ENCODE results near the gene HELLS. TPM values are rescaled to one million over a fixed set of nuclear protein-coding genes. Genes with fewer than 3 reads are reported as not detected.

The HELLS gene
- polyA plus RNA-seq, 1 of the 3 experiments (the other 2 are of a cell fraction), result 17.3 TPM

GRCh38 chr10:94640562-94640961 lies 95.0 kb downstream of the HELLS start:
- POLR2A ChIA-PET, result no interaction called here
- Histone ChIP-seq H3F3A (replicated peaks; ENCODE audit: insufficient read depth) (no peaks in the 10 kb centered on the region), H3K27ac (ENCODE audit: low read depth in 2 of 2, low read length in 1 of 2) (peak overlapping the region in 1 of 2 experiments; percentile 72; a peak in 2 of 4 replicates), H3K4me3 (ENCODE audit: low read depth in 2 of 2, low read length in 1 of 2) (no peak overlapping the region), H3K79me2 (ENCODE audit: insufficient read depth) (no peaks in the 10 kb centered on the region), H3K9me3 (peaks cover 6% of the 10 kb centered on the region), H3K4me1 (ENCODE audit: control insufficient read depth in 1 of 2, insufficient read depth in 2 of 2, low read depth in 1 of 2, low read length in 1 of 2) (peaks cover 0 to 17% of the 10 kb centered on the region in 2 experiments; a peak in 2 of 4 replicates), H3K9me2 (no peaks in the 10 kb centered on the region), H3K27me3 (ENCODE audit: insufficient read depth) (no peaks in the 10 kb centered on the region), H3K9ac (no peak overlapping the region), H3K36me3 (replicated peaks in 1 of 2; ENCODE audit: control insufficient read depth in 1 of 2, insufficient read depth in 2 of 2, low read length in 1 of 2) (no peaks in the 10 kb centered on the region), H4K20me1 (ENCODE audit: insufficient read depth) (no peaks in the 10 kb centered on the region), H2AFZ (ENCODE audit: low read depth) (no peak overlapping the region), H3K4me2 (no peak overlapping the region)
- CTCF ChIA-PET, result interaction anchor here (1.2 to 2.1 kb wide), 3 partner anchors 10 to 603 kb away, joined by 3 to 11 read pairs (median 6); no protein-coding TSS in a partner anchor
- 19% methylated on average over 3 of the region's 3 CpGs for WGBS (ENCODE audit: low lambda C conversion rate)
- no peak for TF ChIP-seq USF1 (IDR thresholded peaks at IDR 0.05; ENCODE audit: borderline replicate concordance, low read depth)
- no peak for TF ChIP-seq MAX (IDR thresholded peaks at IDR 0.05; ENCODE audit: low read depth)
- TF ChIP-seq TCF12 (IDR thresholded peaks at IDR 0.05), result 0 out of 2 replicates have a peak, but pooled peaks have one; percentile 13
- no peak for TF ChIP-seq ELF1 (IDR thresholded peaks at IDR 0.05)
- TF ChIP-seq MXI1 (IDR thresholded peaks at IDR 0.05; ENCODE audit: low read depth, low read length), result no peak
- peak; percentile 48; the same call in 1 of the 2 replicates for TF ChIP-seq RCOR1 (IDR thresholded peaks at IDR 0.05; ENCODE audit: low read length)
- peak; percentile 95 for TF ChIP-seq GATA2 (CRISPR knock-in tag; IDR thresholded peaks at IDR 0.05)
- TF ChIP-seq EP300 (IDR thresholded peaks at IDR 0.05; ENCODE audit: borderline replicate concordance in 1 of 2, low read depth in 1 of 2, low read length in 1 of 2), result peak in 1 of 2 experiments; percentile 62; a peak in 2 of 4 replicates
- peak; percentile 18 for DNase-seq

- no peak overlapping the region for H3K4me3 ChIP-seq (ENCODE audit: low read depth in 2 of 2, low read length in 1 of 2)
- TF ChIP-seq GATA2 (CRISPR knock-in tag; IDR thresholded peaks at IDR 0.05), result peak; percentile 69
- TF ChIP-seq ZBTB33 (IDR thresholded peaks at IDR 0.05; ENCODE audit: borderline replicate concordance, low read depth), result no peak
- TF ChIP-seq EZH2phosphoT487 (IDR thresholded peaks at IDR 0.05; ENCODE audit: borderline replicate concordance, low read depth), result no peak
- no peak for TF ChIP-seq FOXJ3 (CRISPR knock-in tag; IDR thresholded peaks at IDR 0.05)
- no peak for TF ChIP-seq MAX (IDR thresholded peaks at IDR 0.05; ENCODE audit: low read depth)
- no peak overlapping the region for H3K4me2 ChIP-seq
- H3K4me1 ChIP-seq (ENCODE audit: control insufficient read depth in 1 of 2, insufficient read depth in 2 of 2, low read depth in 1 of 2, low read length in 1 of 2), result peaks cover 0 to 17% of the 10 kb centered on the region in 2 experiments; a peak in 2 of 4 replicates
- POLR2A ChIA-PET, result no interaction called here
- no peaks in the 10 kb centered on the region for H3K36me3 ChIP-seq (replicated peaks in 1 of 2; ENCODE audit: control insufficient read depth in 1 of 2, insufficient read depth in 2 of 2, low read length in 1 of 2)
- H3K79me2 ChIP-seq (ENCODE audit: insufficient read depth), result no peaks in the 10 kb centered on the region
- H2AFZ ChIP-seq (ENCODE audit: low read depth), result no peak overlapping the region
- H3K9ac ChIP-seq, result no peak overlapping the region
- H3K9me3 ChIP-seq, result peaks cover 6% of the 10 kb centered on the region
- H3K27ac ChIP-seq (ENCODE audit: low read depth in 2 of 2, low read length in 1 of 2), result no peak overlapping the region
- 56% methylated on average over 4 of the region's 4 CpGs for WGBS (ENCODE audit: low lambda C conversion rate)
- CTCF ChIA-PET, result interaction anchor here (2.1 kb wide), 1 partner anchor 11 kb away, joined by 11 read pairs; no protein-coding TSS in a partner anchor
- no peak for DNase-seq
- H3K9me2 ChIP-seq, result no peaks in the 10 kb centered on the region
- no peaks in the 10 kb centered on the region for H3F3A ChIP-seq (replicated peaks; ENCODE audit: insufficient read depth)
- H4K20me1 ChIP-seq (ENCODE audit: insufficient read depth), result no peaks in the 10 kb centered on the region
- H3K27me3 ChIP-seq (ENCODE audit: insufficient read depth), result no peaks in the 10 kb centered on the region
Measured at GRCh38 chr10:94641480-94641879, 95.9 kb downstream of the HELLS start.
